ENCODE data around the gene NEK7.

Gene NEK7

GRCh38 chr1:198350456-198350855 lies 193.7 kb downstream of the NEK7 start:
- Histone ChIP-seq H3K27ac (ENCODE audit: low read length) (no peak overlapping the region), H3K9ac (ENCODE audit: low read depth, low read length) (no peak overlapping the region), H3K36me3 (ENCODE audit: insufficient read depth, low read depth, low read length) (no peaks in the 10 kb centered on the region), H3K27me3 (ENCODE audit: insufficient read depth, low read length) (no peaks in the 10 kb centered on the region), H3K9me3 (ENCODE audit: insufficient read depth, low read depth, low read length) (no peaks in the 10 kb centered on the region), H3K4me3 (ENCODE audit: low read length) (no peak overlapping the region), H3K4me1 (ENCODE audit: insufficient read depth, low read length) (no peaks in the 10 kb centered on the region)

- H3K4me3 ChIP-seq (ENCODE audit: low read length): no peak overlapping the region
- no peaks in the 10 kb centered on the region for H3K27me3 ChIP-seq (ENCODE audit: insufficient read depth, low read length)
- no peaks in the 10 kb centered on the region for H3K36me3 ChIP-seq (ENCODE audit: insufficient read depth, low read depth, low read length)
- H3K27ac ChIP-seq (ENCODE audit: low read length): no peak overlapping the region
- H3K9ac ChIP-seq (ENCODE audit: low read depth, low read length): no peak overlapping the region
- no peaks in the 10 kb centered on the region for H3K9me3 ChIP-seq (ENCODE audit: insufficient read depth, low read depth, low read length)
- no peaks in the 10 kb centered on the region for H3K4me1 ChIP-seq (ENCODE audit: insufficient read depth, low read length)
Measured at GRCh38 chr1:198352975-198353695, 196.3 kb downstream of the NEK7 start.

GRCh38 chr1:198357937-198358336 lies 201.1 kb downstream of the NEK7 start:
- H3K4me1 ChIP-seq (ENCODE audit: insufficient read depth, low read length): no peaks in the 10 kb centered on the region
- H3K9me3 ChIP-seq (ENCODE audit: insufficient read depth, low read depth, low read length): no peaks in the 10 kb centered on the region
- no peak overlapping the region for H3K9ac ChIP-seq (ENCODE audit: low read depth, low read length)
- H3K36me3 ChIP-seq (ENCODE audit: insufficient read depth, low read depth, low read length): no peaks in the 10 kb centered on the region
- H3K4me3 ChIP-seq (ENCODE audit: low read length): no peak overlapping the region
- H3K27me3 ChIP-seq (ENCODE audit: insufficient read depth, low read length): no peaks in the 10 kb centered on the region
- H3K27ac ChIP-seq (ENCODE audit: low read length): no peak overlapping the region

GRCh38 chr1:198359024-198359653 lies 202.3 kb downstream of the NEK7 start:
- H3K27ac ChIP-seq (ENCODE audit: low read length): no peak overlapping the region
- no peaks in the 10 kb centered on the region for H3K4me1 ChIP-seq (ENCODE audit: insufficient read depth, low read length)
- H3K27me3 ChIP-seq (ENCODE audit: insufficient read depth, low read length): no peaks in the 10 kb centered on the region
- no peaks in the 10 kb centered on the region for H3K9me3 ChIP-seq (ENCODE audit: insufficient read depth, low read depth, low read length)
- H3K9ac ChIP-seq (ENCODE audit: low read depth, low read length): no peak overlapping the region
- H3K36me3 ChIP-seq (ENCODE audit: insufficient read depth, low read depth, low read length): no peaks in the 10 kb centered on the region
- H3K4me3 ChIP-seq (ENCODE audit: low read length): no peak overlapping the region

- no peak overlapping the region for H3K9ac ChIP-seq (ENCODE audit: low read depth, low read length)
- H3K4me1 ChIP-seq (ENCODE audit: insufficient read depth, low read length): no peaks in the 10 kb centered on the region
- no peak overlapping the region for H3K27ac ChIP-seq (ENCODE audit: low read length)
- H3K36me3 ChIP-seq (ENCODE audit: insufficient read depth, low read depth, low read length): no peaks in the 10 kb centered on the region
- H3K9me3 ChIP-seq (ENCODE audit: insufficient read depth, low read depth, low read length): no peaks in the 10 kb centered on the region
- H3K4me3 ChIP-seq (ENCODE audit: low read length): no peak overlapping the region
- no peaks in the 10 kb centered on the region for H3K27me3 ChIP-seq (ENCODE audit: insufficient read depth, low read length)
Measured at GRCh38 chr1:198360208-198360729, 203.5 kb downstream of the NEK7 start.

- H3K9me3 ChIP-seq (ENCODE audit: insufficient read depth, low read depth, low read length): no peaks in the 10 kb centered on the region
- no peak overlapping the region for H3K4me3 ChIP-seq (ENCODE audit: low read length)
- H3K4me1 ChIP-seq (ENCODE audit: insufficient read depth, low read length): no peaks in the 10 kb centered on the region
- H3K36me3 ChIP-seq (ENCODE audit: insufficient read depth, low read depth, low read length): no peaks in the 10 kb centered on the region
- H3K27ac ChIP-seq (ENCODE audit: low read length): no peak overlapping the region
- no peak overlapping the region for H3K9ac ChIP-seq (ENCODE audit: low read depth, low read length)
- H3K27me3 ChIP-seq (ENCODE audit: insufficient read depth, low read length): no peaks in the 10 kb centered on the region
Measured at GRCh38 chr1:198361237-198361767, 204.5 kb downstream of the NEK7 start.

- H3K4me3 ChIP-seq (ENCODE audit: low read length): no peak overlapping the region
- no peak overlapping the region for H3K9ac ChIP-seq (ENCODE audit: low read depth, low read length)
- no peak overlapping the region for H3K27ac ChIP-seq (ENCODE audit: low read length)
- no peaks in the 10 kb centered on the region for H3K9me3 ChIP-seq (ENCODE audit: insufficient read depth, low read depth, low read length)
- no peaks in the 10 kb centered on the region for H3K27me3 ChIP-seq (ENCODE audit: insufficient read depth, low read length)
- no peaks in the 10 kb centered on the region for H3K4me1 ChIP-seq (ENCODE audit: insufficient read depth, low read length)
- H3K36me3 ChIP-seq (ENCODE audit: insufficient read depth, low read depth, low read length): no peaks in the 10 kb centered on the region
Measured at GRCh38 chr1:198363625-198364151, 206.9 kb downstream of the NEK7 start.

GRCh38 chr1:198364471-198364870 lies 207.7 kb downstream of the NEK7 start:
- Histone ChIP-seq H3K9ac (ENCODE audit: low read depth, low read length) (no peak overlapping the region), H3K36me3 (ENCODE audit: insufficient read depth, low read depth, low read length) (no peaks in the 10 kb centered on the region), H3K4me1 (ENCODE audit: insufficient read depth, low read length) (no peaks in the 10 kb centered on the region), H3K9me3 (ENCODE audit: insufficient read depth, low read depth, low read length) (no peaks in the 10 kb centered on the region), H3K27ac (ENCODE audit: low read length) (no peak overlapping the region), H3K27me3 (ENCODE audit: insufficient read depth, low read length) (no peaks in the 10 kb centered on the region), H3K4me3 (ENCODE audit: low read length) (no peak overlapping the region)

GRCh38 chr1:198367296-198367695 lies 210.5 kb downstream of the NEK7 start:
- Histone ChIP-seq H3K4me1 (ENCODE audit: insufficient read depth, low read length) (no peaks in the 10 kb centered on the region), H3K27ac (ENCODE audit: low read length) (no peak overlapping the region), H3K36me3 (ENCODE audit: insufficient read depth, low read depth, low read length) (no peaks in the 10 kb centered on the region), H3K9ac (ENCODE audit: low read depth, low read length) (no peak overlapping the region), H3K9me3 (ENCODE audit: insufficient read depth, low read depth, low read length) (no peaks in the 10 kb centered on the region), H3K4me3 (ENCODE audit: low read length) (no peak overlapping the region), H3K27me3 (ENCODE audit: insufficient read depth, low read length) (no peaks in the 10 kb centered on the region)

- Histone ChIP-seq H3K4me3 (ENCODE audit: low read length) (no peak overlapping the region), H3K27ac (ENCODE audit: low read length) (no peak overlapping the region), H3K9ac (ENCODE audit: low read depth, low read length) (no peak overlapping the region), H3K27me3 (ENCODE audit: insufficient read depth, low read length) (no peaks in the 10 kb centered on the region), H3K4me1 (ENCODE audit: insufficient read depth, low read length) (no peaks in the 10 kb centered on the region), H3K36me3 (ENCODE audit: insufficient read depth, low read depth, low read length) (no peaks in the 10 kb centered on the region), H3K9me3 (ENCODE audit: insufficient read depth, low read depth, low read length) (no peaks in the 10 kb centered on the region)
Measured at GRCh38 chr1:198370996-198371395, 214.2 kb downstream of the NEK7 start.

Data from iPS-20b (cell line).